HG03457 (cell line): ENCODE data around the gene CRB2.

Source experiments
- ATAC-seq: cut with Tn5 transposase; IDR thresholded peaks from one replicate; pipeline ENCODE4 v1.9.1; 2021; ENCODE audit warnings: moderate number of reproducible peaks; ENCODE audit not compliant: unreplicated experiment

CRB2 gene

DNA sequence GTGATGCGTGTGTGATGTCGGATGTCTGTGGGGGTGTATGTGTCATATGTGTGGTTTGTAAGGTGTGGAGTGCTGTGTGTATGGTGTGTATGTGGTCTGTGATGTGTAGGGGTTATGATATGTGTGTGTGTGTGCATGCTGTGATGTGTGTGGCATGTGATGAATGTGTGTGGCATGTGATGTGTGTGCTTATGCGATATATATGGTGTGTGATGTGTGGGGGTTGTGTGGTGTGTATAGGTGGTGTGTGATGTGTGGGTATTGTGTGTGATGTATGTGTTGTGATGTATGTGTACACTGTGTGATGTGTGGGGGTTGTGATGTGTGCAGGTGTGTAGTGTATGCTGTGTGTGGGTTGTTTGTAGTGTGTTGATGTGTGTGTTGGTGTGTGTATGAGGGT, 9.2 kb upstream of the CRB2 start:
- no peak for ATAC-seq

DNA sequence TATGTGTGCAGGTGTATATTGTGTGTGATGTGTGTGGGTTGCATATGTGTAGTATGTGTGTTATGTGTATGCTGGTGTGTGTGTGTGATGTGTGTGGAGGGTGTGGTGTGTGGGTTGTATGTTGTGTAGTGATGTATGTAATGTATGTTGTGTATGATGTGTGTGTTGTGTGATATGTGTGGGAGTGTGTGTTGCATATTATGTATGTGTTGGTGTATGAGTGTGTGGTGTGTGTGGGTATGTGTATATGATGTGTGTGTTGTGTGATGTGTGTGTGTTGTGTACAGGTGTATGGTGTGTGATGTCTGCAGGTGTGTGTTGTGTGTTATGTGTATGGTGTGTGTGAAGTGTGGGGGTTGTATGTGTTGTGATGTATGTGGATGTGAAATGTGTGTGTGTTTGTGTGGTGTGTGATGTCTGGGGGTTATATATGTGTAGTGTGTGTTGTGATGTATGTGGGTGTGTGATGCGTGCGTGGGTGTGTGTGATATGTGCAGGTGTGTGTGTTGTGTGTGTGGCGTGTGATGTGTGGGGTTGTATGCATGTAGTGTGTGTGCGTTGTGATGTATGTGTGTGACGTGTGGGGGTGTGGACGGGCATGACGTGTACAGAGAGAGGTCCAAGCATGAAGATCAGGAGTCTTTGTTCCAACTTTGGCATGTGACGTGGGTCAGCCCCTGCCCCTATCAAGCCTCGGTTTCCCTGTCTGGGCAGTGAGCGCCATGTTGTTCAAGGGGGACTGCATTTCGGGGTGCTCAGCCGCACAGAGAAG, 8.5 kb upstream of the CRB2 start:
- ATAC-seq: no peak

DNA sequence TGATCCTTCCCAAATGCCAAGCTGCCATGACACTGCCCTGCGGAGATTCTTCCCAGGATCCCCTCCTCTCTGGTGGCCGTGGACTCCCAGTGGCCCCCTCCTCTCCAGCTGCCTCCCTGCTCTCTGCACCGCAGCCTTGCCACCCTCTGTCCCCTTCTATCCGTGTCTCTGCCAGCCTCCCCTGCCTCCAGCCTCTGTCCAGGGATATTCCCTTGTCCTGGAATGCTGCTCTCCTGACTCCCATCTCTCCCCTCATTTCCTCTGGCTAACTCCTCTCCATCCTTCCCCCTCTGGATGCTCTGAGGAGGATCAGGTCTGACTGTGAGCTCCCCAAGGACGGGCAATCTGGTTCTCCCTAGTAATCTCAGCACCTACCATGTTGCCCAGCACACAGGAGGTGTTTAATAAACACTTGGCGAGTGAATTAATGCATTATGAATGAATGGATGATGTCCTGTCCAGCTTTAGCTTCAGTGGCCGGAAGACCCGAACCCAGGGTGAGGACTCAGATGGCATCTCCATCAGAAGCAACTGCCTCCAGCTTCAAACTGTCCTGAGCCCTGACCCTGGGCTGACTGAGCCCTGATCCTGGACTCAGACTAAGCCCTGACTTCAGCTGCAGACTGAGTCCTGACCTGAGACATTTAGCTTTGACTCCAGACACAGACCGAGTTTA, 7.5 kb upstream of the CRB2 start:
- no peak for ATAC-seq

DNA sequence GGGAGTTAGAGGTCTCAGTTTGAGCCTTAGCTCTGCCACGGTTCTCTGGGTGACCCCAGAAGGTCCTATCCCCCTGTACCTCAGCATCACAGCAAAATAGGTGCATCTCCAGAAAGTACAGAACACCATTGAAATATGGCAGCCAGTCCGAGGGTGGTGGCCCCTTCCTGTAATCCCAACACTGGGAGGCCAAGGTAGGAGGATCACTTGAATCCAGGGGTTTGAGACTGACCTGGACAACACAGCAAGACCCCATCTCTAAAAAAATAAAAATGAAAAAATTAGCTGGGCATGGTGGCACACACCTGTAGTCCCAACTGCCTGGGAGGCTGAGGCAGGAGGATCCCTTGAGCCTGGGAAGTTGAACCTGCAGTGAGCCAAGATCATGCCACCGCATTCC, 7.0 kb upstream of the CRB2 start:
- no peak for ATAC-seq

GRCh38 chr9:123349691-123350480, 6.1 kb upstream of the CRB2 start:
- no peak for ATAC-seq

- ATAC-seq: no peak
Observed at GRCh38 chr9:123350590-123351310, 5.2 kb upstream of the CRB2 start.

DNA sequence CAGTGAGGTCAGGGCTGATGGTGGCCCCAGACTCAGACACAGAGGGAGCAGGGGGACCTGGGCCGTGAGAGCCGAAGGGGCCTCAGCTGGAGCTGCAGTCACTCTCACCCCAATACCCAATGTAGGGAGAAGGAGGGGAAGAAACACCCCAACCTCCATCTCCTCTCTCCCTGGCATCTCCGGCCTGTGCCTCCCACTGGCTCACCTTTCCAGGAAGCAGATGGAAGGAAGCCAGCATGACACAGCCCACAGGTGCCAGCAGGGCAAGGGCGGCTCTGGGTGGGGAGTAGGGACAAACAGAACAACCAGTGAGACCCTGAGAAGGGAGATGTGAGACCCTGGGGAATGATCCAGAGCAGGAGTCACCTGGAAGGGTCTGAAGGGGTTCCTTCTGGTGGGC, 3.0 kb upstream of the CRB2 start:
- no peak for ATAC-seq

DNA sequence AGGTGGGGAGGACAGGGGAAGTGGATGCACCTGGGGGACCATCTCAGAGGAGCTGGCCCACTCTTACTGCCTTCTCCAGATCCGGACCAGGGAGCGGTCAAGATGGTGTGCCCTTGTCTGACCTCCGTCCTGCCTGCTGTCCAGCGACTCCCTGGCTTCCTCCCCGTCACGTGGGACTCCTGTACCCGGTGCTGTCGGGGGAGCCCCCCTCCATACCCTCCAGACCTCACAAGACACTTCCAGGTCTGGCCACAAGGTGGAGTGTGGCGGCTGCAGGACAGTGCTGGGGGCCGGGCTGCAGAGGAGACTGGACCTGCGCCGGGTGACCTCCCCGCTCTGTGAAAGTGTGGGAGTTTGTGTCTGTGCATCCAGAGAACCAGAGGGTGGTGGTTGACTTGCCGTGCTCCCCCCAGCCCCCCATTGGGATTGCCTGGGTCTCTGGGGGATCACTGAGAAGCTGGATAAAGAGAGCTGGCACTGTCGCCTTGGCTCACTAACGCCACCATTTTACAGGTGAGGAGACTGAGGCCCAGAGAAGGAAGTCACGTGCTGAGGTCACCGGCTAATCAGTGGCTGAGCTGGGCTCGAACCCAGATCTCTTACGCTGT, 1.9 kb upstream of the CRB2 start:
- peak; percentile 70 for ATAC-seq

GRCh38 chr9:123354806-123355508, 1.0 kb upstream of the CRB2 start:
- ATAC-seq: no peak

DNA sequence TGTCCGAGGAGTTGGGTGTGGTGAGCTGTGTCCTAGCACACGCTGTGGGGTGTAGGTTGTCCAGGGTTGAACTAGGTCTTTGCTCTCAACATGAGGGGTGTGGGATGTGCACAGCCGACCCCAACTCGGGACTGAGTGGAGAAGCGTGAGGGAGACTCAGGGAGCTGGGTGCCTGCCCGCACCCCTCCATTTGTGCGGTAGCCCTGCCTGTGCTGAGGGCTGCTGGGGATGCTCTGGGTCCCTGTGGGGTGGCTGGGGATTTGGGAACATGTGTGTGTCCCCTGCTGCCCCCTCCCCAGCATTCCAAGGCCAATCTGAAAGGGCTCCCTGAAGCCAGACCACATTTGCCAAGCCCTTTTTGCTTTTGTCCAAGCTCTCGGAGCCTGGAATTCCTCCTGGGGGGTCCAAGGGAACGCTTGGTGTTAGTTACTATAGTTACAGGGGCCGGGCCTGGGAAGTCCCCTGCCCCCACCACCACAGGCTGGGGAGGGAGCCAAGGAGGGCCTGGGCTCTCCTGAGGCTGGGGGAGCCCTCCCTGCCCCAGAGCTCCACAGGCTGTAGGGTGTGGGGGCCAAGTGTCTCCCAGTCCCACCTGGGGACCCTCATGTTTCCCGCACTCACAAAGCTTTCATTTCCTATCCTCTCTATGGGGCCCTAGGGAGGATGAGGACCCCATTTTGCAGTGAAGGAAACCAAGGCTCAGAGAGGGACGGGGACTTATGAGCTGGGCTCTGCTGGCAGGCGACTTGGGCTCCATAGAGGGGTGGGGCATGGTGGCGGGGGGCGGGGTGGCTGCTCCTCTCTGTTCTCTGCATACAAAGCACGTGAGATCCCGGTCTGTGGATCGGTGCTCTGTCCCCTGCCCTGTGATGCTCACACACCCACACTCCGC, 1.1 kb downstream of the CRB2 start:
- ATAC-seq: no peak

GRCh38 chr9:123357743-123358059, 1.7 kb downstream of the CRB2 start:
- no peak for ATAC-seq

DNA sequence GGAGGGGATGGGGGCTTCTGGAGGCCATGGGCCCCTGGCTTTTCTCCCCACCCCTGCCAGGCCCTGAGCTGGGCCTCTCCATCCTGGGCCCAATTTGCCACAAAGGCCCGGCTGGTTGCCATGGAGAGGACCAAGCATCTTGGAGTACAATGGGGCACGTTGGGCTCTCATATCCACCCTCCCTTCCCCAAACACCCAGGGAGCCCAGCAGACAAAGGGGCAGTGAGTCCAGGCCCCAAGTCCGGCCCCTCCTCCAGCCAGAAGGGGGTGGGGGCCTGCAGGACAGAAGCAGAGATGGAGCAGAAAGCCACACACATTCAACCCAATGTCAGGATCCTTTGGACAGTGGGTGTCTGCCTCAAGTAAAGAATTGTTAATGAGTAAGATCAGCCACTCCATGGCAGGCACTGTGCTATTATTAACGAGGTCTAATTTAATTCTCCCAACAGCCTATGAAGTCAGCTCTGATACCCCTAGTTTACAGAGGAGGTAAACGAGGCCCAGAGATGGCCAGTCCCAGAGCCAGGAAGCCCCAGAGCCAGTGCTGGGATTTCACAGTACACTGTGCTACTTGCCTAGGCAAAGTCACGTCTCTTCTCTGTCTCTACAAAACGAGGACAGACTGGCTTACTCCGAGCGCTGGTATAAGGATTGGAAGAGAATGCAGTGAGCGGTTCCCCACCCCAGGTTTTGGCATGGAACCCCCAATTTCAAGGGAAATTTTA, 2.3 kb downstream of the CRB2 start:
- ATAC-seq: no peak

- ATAC-seq: no peak
Observed at GRCh38 chr9:123359106-123359505, 3.1 kb downstream of the CRB2 start.

DNA sequence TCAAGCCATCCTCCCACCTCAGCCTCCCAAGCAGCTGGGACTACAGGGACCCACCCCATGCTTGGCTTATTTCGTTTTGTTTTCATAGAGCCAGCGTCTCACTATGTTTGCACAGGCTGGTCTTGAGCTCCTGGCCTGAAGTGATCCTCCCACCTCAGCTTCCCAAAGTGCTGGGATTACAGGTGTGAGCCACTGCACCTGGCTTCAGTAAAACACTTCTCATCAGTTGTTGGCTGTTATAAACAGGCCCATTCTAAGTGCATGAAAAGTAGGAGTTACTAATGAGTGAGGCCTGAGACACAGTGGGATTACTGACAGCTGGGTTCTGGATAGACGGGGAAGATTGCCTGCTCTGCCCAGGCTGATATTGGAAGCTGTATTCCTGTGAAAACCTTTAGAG, 3.5 kb downstream of the CRB2 start:
- no peak for ATAC-seq

GRCh38 chr9:123360161-123361085, 4.4 kb downstream of the CRB2 start:
- no peak for ATAC-seq

GRCh38 chr9:123361086-123361730, 5.2 kb downstream of the CRB2 start:
- ATAC-seq: no peak
